GM19035 (cell line): Measurements from ENCODE around the gene RPL13.

Source experiments
- ATAC-seq: cut with Tn5 transposase; IDR thresholded peaks from one replicate; pipeline ENCODE4 v1.9.1; 2021; ENCODE audit not compliant: unreplicated experiment

The RPL13 gene

DNA sequence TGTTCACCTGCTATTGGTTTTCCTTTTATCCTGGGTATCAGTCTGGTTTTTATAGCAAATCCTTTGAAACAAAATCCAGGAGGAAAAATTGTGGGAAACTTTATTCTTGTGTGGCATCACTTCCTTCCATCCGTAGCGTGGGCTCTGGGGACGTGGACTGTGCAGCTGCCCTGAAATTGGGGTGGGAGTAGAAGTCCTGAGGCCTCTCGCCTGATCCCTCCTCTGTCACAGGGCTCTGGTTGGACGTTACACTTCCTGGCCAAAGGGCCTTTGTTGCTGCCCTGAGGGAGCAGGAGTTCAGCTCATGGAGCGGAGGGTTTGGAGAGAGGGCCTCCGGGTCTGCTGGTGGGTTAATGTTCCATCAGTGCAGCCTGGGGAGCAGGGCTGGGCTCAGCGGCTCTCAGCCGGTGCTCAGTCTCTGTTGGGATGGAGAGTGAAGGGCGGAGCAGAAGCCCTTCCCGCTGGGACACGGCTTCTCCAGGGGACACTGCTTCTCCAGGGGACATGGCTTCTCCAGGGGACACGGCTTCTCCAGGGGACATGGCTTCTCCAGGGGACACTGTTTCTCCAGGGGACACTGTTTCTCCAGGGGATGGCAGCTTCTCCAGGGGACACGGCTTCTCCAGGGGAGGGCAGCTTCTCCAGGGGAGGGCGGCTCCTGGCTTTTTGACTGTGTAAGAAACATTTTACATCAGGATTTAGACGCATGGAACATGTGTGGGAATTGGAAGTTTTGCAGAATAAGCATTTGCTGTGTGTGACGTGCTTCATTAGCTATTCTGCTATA lies 15.2 kb upstream of the RPL13 start:
- ATAC-seq: no peak

DNA sequence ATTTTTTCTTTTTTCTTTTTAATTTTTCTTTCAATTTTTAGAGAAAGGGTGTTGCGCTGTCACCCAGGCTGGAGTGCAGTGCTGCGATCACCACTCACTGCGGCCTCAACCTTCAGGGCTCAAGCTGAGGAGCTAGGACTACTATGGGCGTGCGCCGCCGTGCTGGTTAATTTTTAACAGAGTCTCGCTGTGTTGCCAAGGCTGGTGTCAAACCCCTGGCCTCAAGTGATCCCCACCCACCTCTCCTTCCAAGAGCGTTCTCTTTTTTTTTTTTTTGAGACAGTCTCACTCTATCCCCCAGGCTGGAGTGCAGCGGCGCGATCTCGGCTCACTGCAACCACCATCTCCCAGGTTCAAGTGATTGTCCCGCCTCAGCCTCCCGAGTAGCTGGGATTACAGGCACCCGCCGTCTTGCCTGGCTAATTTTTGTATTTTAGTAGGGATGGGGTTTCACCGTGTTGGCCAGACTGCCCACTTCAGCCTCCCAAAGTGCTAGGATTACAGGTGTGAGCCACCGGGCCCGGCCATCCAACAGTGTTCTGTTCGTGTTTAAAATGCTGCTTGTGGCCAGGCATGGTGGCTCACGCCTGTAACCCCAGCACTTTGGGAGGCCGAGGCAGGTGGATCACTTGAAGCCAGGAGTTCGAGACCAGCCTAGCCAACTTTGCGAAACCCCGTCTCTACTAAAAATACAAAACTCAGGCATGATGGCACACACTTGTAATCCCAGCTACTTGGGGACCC lies 14.5 kb upstream of the RPL13 start:
- ATAC-seq: no peak

DNA sequence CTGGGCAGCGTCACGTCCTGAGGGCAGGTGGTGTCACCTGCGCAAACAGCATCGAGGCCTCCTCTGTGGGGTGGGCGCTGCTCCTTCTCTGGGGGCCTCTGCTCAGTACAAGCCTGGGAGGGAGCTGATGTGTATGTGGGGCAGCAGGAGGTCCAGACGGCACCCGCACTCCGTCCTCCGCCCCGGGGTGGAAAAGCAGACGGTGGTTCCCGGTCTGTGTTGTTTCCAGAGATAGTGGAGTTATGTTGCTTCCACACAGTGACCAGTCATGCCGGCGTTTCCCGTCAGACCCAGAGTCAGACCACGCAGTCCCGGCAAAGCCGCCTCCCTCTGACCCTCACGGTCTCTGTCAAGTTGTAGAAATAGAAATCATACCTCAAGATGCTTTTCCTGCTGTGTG lies 13.7 kb upstream of the RPL13 start:
- ATAC-seq: no peak

DNA sequence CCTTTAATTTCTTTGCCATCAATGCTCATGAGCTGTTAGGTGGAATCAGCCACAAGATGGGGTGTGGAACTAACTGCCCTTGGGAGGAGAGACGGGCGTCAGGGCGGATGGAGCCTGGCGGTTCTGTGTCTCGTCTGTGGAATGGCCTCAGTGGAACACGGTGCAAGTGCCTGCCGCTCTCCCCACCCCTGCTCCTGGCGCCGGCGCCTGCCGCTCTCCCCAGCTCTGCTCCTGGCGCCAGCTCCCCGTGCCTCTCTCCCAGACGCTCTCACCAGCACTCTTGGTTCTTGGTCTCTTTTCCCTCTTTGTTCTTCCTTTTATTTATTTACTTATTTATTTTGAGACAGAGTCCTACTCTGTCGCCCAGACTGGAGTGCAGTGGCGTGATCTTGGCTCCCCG lies 13.2 kb upstream of the RPL13 start:
- no peak for ATAC-seq

DNA sequence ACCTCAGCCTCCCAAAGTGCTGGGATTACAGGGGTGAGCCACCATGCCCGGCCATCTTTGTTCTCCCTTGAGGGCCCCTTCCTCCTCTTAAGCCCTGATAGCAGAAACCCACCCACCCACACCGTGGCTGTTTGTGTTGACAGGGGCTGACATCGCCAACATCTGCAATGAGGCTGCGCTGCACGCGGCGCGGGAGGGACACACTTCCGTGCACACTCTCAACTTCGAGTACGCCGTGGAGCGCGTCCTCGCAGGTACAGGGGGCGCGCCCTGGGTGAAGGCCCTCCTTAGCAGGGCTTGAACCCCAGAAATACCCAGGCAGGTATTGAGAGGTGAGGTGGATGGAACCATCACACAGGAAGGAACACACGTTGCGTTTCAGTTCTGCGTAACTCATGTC lies 12.6 kb upstream of the RPL13 start:
- no peak for ATAC-seq

DNA sequence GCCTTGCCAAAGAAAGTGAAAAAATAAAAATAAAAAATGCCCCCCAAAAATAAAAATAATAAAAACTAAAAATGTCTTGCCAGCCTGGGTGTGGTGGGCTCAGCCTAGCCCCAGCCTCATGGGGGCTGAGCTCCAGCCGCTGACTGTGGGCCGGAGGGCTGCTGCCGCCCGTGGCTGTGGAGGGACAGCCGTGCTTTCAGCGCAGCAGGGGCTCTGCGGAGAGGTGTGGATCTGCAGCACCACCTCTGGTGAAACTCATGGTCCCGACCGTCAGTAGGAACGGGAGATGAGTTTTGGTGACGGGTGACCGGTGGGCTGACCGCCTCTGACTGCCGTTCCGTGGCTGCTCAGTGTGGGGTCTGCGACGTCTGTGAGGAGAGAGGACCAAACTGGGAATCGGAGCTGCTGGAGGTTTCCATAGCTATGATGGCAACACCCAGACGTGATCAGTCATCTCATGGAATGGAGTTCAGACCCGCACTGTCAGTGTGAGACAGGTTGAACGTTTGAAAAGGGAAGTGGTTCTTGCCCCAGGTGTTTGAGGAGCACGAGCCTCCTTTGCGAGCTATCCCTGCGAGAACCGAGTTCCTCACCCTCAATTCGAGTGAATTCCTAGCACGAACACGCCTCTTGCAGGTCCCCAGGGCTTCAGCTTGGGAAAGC lies 12.0 kb upstream of the RPL13 start:
- no peak for ATAC-seq

DNA sequence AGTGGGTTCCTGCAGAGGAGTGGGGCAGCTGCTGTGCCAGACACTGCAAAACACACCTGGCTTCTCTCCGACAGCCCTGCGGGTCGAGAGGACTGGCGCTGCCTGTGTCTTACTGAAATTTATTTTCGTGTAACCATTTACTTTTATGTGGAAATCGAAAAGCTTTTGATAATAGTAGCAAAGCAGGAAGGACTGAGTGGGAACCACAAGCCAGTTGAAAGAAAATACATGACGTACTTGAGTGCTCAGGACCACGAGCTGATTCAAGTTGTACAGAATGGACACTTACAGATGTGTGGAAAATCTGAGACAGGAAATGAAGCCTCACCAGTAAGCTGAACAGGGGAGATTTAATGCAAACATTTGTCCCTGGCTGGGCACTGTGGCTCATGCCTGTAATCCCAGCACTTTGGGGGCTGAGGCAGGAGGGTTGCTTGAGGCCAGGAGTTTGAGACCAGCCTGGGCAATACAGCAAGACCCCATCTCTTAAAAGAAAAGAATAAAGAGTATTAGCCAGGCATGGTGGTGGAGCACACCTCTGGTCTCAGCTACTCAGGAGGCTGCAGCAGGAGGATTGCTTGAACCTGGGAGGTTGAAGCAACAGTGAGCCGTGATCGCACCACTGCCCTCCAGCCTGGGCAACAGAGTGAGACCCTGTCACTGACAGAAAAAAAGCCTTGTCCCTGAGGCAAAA lies 11.3 kb upstream of the RPL13 start:
- no peak for ATAC-seq

DNA sequence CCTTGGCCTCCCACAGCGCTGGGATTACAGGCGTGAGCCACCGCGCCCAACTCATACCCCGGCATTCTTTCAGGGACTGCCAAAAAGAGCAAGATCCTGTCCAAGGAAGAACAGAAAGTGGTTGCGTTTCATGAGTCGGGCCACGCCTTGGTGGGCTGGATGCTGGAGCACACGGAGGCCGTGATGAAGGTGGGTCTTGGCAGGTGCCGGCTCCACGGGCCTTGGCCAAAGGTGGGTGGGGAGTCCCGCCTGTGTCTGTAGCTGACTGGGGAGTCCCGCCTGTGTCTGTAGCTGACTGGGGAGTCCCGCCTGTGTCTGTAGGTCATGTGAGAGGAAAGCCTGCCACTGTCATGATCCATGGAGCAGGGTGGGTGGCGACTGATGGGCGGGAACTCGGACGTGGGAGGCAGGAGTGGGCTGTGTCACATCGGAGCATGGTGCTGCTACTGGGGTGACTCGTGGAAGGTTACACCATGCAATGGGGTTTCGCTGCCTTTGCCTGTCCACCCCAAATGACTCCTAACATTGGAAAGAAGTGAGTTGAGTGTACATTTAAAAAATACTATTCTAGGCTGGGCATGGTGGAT lies 10.0 kb upstream of the RPL13 start:
- no peak for ATAC-seq

DNA sequence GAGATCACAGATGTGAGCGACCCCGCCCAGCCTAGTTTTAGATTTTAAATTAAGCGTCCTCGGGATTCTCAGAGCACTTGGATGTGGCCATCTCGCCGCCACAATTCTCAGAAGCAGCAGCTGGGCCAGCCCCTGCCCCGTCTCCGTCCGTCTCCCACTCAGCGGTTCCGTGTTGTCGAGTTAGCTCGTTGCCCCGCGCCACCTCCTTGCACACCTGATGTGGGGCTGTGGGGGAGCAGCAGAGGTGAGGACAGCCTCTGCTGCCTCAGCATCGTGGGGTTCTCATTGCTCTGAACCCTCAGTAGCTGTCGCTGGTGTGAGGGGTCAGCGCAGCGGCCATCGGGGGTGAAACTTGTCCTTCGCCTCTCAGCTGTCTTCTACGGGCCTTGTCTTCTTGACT lies 8.2 kb upstream of the RPL13 start:
- no peak for ATAC-seq

DNA sequence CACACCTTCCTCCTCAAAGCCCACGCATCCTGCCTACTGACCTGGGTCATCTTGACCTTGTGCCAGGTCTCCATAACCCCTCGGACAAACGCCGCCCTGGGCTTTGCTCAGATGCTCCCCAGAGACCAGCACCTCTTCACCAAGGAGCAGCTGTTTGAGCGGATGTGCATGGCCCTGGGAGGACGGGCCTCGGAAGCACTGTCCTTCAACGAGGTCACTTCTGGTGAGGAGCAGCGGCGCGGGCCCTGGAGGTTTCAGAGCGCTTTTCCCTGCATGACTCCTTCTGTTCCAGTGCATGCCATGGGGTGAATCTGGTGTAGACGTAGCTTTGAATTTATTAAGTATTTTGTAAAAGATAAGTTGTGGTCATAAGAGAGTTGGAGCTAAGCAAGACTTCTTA lies 7.6 kb upstream of the RPL13 start:
- ATAC-seq: no peak

DNA sequence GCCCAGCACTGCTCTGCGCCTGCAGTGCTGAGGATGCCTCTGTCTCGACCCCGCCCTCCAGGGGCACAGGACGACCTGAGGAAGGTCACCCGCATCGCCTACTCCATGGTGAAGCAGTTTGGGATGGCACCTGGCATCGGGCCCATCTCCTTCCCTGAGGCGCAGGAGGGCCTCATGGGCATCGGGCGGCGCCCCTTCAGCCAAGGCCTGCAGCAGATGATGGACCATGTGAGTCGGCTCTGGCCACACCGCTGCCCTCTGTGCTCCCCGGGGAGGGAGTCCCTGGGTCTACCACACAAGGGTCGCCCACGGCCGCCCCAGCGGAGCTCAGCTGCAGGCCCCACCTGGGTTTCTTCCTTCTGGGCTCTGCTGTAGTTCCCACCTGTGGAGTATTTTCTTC lies 6.7 kb upstream of the RPL13 start:
- no peak for ATAC-seq

DNA sequence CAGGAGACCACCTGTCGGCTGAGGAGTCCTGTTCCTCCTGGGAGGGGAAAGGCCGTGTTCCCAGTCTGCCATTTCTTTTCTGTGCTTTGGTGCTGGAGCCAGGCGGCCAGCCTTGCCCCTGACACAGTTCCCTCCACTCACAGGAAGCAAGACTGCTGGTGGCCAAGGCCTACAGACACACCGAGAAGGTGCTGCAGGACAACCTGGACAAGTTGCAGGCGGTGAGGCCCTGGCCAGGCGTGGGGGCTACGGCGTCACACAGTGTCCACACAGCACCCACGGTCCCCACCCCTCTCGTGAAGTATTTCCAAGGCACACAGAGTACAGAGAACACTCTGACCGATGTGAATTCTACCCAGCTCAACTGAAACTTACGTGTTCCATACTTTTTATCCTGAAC lies 6.1 kb upstream of the RPL13 start:
- no peak for ATAC-seq

DNA sequence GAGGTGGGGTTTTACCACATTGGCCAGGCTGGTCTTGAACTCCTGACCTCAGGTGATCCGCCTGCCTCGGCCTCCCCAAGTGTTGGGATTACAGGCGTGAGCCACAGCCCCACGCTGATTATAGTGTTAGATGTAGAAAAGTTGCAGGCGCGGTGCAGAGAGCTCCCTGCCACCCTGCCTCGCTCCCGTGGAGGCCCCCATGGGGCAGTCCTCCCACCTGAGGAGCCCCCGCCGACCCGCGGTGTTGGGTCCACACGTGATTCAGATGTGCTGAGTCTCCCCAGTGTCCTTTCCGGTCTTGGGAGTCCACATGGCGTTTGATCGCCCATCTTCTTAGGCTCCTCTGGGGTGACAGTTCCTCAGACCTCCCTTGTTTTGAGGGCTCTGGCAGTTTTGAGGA lies 5.2 kb upstream of the RPL13 start:
- no peak for ATAC-seq

DNA sequence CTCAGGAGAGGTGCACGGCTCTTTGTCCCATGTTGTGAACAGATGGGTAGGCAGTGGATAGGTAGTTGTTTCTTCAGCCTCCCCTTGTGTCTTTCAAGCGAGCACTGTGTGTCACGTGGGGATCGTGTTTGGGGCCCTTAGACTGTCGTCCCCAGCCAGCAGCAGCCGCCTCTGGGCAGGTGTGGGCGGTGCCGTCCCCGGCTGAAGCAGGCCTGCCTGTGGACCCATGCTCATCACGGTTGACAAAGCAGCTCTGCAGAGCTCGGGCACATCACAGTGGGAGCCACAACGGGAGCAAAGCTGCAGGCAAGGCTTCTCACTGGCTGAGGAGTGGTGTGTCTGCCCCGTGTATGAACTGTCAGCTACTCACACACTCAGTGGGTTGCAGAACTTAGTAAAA lies 4.7 kb upstream of the RPL13 start:
- no peak for ATAC-seq

DNA sequence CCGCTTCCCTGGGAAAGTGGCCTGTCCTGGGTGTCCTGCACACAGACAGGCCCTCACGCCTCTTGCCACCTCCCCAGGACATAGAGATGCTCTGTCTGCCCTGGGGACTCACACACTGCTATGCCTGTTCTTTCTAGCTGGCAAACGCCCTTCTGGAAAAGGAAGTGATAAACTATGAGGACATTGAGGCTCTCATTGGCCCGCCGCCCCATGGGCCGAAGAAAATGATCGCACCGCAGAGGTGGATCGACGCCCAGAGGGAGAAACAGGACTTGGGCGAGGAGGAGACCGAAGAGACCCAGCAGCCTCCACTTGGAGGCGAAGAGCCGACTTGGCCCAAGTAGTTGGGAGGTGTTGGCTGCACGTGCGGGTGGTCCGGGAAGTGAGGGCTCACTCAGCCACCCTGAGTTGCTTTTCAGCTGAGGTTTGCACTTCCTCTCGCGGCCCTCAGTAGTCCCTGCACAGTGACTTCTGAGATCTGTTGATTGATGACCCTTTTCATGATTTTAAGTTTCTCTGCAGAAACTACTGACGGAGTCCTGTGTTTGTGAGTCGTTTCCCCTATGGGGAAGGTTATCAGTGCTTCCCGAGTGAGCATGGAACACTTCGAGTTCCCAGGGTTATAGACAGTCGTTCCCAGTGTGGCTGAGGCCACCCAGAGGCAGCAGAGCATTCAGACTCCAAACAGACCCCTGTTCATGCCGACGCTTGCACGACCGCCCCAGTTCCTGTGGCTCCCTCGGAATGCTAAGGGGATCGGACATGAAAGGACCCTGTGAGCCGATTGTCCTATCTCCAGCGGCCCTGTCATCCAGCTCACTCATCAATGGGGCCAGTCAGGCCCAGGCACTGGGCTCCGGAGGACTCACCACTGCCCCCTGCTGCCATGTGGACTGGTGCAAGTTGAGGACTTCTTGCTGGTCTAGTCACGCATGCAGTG lies 3.5 kb upstream of the RPL13 start:
- ATAC-seq: no peak

DNA sequence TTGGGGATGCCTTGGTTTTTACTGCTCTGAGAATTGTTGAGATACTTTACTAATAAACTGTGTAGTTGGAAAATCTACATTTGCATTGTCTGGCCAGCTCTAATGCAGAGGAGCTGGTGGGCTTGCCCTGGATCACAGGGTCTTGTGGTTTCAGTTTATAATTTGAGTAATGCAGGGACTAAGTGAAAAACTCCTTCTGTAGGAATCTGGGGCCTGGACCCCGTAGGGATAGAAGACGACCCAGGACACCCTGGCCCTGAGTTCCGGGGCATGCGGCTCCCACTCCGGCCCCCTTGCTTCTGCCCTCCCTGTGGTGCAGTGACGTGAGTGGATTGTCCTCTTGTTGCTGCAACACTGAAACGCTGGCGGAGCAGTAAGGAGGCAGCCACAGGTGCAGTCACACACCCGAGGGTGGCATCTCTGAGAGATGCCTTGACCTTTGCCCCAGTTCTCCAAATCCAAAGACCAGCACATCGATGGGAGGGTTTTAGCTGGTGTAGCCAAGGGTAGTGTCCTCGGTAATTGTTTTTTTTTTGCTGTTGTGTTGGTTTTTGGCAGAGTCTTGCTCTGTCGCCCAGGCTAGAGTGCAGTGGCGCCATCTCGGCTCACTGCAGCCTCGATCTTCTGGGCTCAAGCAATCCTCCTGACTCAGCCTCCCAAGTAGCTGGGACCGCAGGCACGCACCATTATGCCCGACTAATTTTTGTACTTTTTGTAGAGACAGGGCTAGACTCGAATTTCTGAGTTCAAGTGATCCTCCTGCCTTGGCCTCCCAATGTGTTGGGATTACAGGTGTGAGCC lies 2.6 kb upstream of the RPL13 start:
- ATAC-seq: no peak

DNA sequence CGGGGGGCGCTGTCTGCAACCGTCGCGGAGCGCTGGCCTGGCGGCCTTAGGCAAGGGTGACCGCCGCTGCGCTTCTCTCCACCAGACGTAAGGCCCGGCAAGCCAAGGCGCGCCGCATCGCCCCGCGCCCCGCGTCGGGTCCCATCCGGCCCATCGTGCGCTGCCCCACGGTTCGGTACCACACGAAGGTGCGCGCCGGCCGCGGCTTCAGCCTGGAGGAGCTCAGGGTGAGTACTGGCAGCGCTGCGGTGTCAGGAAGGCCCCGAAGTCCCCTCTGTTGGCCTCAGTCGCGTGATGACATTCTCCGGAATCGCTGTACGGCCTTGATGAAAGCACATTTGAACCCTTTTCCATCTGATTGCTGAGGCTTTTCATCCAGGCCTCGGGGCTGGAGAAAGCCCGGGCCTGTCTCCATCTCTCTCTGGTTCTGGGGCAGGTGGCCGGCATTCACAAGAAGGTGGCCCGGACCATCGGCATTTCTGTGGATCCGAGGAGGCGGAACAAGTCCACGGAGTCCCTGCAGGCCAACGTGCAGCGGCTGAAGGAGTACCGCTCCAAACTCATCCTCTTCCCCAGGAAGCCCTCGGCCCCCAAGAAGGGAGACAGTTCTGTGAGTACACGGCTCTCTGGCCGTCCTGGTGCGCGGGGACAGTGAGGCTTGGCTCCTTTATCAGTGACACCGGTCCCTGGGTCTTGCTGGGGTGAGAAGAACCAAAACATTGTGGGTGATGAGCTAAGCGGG lies 831 bp downstream of the RPL13 start:
- ATAC-seq: no peak

DNA sequence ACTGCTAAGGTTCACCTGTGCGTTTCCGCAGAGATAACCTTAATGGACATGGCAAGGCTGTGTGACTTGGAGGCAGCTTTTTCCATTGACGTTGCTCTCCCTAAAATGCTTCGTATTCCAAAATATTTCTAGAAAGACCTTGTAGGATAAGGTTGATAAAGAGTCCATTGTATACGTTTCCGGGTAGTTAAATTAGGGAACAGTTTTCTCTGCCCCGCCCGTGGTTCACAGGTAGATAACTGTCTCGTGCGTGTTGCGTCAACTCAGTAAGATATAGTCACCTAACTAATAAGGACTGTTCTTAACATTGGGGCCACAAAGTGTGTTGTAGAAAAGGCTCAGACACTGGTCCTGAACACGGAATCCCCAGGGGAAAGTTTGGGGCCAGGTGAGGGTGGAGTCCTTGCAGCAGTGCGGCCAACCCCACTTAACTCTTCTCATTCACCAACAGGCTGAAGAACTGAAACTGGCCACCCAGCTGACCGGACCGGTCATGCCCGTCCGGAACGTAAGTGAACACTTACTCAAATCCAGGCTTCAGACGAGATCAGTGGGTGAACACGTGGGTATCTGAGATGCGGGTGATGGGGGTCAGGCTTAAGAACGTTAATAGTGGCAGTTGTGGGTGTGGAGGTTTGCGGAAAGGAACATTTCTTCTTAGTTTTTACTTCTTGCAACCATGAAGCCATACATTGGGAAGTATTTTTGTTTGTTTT lies 1.6 kb downstream of the RPL13 start:
- ATAC-seq: no peak
